Stimulated activated naive CD8-positive, alpha-beta T cell treated with anti-CD3 and anti-CD28 coated beads, Interleukin-15, Interleukin-2, amounts not matched to agents 100 U/mL and 50 U/mL, for 24 hours (primary cell): Measurements from ENCODE around the gene TCP11.
A peak's percentile ranks its signal among the peaks of the same experiment; 100 is the strongest.

Experiments
- ATAC-seq: fragments of 150-1000 bp; cut with Tn5 transposase; one replicate; pipeline ENCODE4 v1.10.0; 2021
- DNase-seq: peaks from one replicate; pipeline ENCODE4 v3.0.0; 2021

The TCP11 gene

DNA sequence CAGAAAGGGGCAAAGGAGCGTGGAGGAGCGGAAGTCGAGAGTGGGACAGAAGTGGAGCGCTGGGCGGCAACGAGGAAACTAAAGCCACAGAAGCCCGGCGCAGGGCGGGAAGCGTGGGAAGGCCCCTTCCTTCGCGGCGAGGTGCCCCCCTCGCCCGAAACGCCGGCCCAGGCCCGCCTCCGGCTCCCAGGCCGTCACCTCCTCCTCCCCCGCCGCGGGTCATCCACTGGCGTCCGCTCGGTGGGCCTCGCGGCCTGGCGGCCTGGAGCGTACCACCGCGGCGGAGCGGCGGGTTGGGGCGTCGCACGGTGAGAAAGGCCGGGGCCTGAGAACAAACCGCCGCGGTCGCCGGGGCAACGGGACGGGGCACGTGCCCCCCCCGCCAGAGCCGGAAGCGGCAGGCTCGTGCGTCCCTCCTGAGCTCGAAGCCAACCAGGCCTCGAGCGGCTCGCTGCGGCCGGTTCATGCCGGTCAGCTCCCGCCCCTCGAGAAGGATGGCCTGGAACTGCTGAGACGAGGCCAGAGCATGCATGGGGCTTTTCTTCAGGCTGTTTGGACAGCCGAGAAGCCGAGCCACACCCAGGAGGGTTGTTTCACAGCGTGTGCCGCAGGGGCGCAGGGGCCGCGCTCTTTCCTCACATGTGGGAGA is at the start of gene TCP11:
Gene TCP11, minus strand, starts transcription at position 333 of the 649 bp plus-strand sequence. CDS start 469 bp downstream, outside the sequence.
- peak; percentile 55 for ATAC-seq
- peak; percentile 56 for DNase-seq

DNA sequence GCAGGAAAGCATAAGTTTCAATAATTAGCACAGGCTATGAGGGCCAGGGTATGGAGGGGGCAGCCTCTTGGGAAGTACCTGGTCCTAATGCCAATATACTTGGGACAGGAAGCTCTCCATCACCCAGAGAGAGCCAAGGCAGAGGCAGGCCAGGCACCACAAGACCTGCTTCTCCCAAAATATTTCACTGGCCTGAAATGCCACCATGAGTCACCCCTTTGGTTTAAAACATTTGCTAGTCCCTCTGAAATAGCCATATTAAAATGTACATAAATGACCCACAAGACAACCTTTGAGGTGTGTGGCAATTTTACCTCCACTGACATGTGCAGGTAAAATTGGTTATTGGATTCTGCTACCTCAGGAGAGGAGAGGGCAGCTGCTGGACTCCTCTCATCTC is 49.2 kb upstream of the TCP11 start:
- no peak for DNase-seq
- ATAC-seq, result no peak

DNA sequence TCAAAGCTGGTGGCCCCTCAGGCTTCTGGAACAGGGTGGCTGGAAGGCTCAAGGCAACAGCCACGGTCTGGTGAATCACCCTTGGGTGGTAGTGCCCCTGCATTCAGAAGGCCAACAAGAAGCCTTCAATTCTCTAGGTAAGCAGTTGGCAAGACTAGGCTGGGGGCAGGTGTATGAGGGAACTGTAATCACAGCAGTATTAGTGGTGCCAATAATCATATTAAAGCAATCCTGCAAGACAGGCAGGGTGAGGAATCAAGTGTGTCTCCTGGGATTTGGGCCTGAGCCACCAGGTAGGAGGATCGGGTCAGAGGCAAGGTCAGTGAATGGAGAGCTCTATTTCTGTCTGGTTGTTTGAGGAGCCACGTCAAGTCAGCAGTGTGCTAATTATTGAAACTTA is 47.7 kb upstream of the TCP11 start:
- DNase-seq, result no peak
- no peak for ATAC-seq

DNA sequence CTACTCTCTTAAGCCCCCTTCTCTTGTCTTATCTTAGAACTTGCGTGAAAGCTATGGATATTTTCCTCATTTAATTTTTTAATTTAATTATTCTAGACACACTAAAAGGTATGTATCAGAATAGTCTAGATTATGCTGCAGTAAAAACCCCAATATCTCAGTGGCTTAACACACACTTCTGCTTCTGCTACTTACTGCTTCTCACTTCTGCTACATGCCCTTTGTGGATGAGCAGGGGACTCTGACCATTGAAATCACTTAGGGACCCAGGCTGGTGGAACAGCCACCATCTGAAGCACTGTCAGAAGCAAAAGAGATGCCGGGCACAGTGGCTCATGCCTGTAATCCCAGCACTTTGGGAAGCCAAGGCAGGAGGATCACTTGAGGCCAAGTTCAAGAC is 45.4 kb upstream of the TCP11 start:
- ATAC-seq, result no peak

DNA sequence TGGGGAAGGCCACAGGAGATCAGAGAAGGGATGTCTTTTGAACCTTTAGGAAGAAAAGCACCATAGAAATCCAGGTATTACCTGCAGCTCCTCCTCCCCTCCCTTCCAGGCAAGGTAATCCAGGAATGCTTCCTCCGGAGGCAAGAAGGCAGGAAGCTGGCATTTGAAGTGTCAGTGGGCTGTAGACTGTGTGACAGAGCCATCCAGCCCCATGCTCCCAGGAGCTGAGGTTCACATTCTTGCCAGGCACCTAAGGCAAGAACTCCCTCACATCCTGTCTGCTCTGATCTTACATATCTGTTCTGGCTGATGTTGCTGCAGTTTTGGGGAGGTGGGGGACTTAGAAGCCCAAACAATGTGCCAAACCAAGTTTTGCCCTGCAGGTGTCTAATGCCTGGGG is 44.8 kb upstream of the TCP11 start:
- ATAC-seq (no peak), DNase-seq (no peak)

More for the DNA sequence above, 45.4 kb upstream of the TCP11 start:
- DNase-seq, result no peak

DNA sequence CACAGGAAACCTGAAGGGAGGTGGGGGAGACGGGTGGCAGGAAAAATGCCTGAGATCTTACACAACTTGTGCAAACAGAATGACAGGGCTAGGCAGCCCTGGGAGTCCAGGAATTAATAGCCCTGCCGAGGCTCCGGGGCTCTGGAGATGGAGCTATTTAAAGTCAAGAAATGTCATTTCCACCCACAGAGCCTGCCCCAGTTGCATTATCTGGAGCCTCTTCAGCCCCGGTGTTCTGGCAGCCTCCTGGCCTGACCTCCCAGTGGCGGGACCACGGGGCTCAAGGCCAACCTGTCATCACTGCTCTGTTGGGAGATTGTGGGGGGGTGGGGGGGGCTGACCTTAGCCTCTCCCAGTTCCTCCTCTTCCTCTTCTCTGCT is 44.2 kb upstream of the TCP11 start:
- no peak for DNase-seq
- no peak for ATAC-seq

DNA sequence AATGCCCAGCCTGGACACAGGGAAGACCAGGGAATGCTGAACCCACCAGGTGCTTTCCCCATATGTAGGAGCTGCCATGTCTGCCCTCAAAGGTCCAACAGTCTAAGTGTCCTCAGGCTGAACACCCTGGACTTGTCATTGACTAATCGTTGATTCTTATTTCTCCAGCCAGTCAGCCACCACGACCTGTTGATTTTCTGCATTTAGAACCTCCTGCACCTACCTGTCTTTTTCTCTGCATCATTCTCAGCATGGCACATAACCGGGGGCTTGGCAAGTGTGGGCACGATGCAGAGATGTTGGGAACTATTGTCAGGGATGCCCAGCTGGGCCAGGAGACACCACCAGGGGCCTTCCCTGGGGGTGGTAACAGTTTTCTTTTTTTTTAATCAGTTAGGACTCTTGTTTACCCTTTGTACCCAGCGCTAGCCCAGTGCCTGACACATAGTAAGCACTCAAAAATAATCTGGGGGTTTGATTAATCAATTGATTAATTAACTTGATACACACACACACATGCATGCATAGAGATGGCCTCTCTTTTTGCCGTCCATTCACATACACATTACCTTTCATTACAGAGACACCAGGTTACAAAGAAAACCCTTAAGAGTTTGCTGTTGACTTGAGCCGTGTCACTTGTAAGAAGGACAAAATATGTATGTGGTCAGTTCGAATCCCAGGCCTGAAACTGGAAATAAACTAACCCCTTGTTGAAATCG is 43.6 kb upstream of the TCP11 start:
- ATAC-seq (no peak), DNase-seq (no peak)

DNA sequence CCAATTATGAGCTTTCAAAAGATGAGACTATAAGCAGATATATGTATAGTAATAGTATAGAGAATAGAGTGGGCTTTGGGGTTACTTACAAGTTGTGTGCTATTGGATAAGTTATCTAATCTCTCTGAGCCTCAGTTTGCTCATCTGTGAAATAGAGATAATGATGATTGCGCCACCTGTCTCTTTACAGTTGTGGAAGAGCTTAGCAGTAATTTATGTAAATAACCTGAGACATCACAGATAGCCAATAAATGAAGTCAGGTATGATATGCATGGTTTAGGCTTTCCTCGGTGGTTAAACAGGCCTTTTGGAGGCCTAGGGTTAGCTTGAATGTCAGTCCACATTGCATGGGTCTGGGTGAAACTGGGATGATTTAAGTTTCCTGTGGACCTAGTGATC is 42.8 kb upstream of the TCP11 start:
- ATAC-seq (no peak), DNase-seq (no peak)

DNA sequence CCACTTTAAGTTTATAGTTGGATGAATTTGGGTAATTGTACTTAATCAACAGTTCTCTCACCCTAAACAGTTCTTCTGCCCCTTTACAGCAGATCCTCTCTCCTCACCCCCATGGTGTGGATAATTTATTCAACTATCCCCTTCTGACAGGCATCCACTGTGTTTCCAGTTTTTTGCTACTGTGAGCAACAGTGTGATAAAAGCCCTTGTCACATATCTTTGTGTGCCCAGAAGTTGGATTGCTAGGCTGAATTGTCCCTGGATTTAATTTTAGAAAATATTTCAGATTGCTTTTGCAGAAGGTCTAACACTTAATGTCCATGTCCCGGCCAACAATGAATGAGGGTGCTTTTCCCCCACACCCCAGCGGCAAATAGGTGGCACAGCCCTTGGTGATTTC is 42.1 kb upstream of the TCP11 start:
- DNase-seq (no peak), ATAC-seq (no peak)

DNA sequence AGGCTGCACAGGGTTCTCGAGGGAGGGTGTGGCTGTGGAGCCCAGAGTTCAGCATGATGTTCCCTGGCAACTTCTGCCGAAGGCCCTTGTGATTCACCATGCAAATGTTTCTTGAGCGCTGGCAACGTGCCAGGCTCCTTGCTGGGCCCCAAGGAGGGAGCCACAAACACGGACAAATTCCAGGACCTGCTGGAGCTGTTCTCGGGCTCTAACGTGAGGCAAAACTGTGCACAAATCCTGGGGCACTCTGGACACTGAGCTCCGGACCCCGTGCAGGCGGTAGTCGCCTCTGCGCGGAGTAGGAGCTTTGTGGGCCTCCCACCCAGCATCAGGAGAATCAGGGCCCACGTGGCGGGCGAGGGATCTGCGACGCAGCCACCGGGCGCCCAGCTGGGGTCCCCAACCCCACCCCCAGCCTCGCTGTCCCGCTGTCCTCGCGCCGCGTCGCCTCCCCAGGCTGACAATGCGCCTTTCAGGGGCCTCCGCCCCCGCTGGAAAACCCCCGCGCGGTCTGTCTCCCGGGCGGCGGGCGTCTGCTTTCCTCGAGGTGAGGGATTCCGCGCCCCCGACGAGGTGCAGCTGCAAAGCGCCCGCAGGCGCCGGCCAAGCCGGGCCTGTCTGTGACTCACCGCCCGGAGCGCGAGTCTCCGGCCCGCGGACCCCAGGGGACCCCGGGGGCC is 40.9 kb upstream of the TCP11 start:
- no peak for DNase-seq
- no peak for ATAC-seq

DNA sequence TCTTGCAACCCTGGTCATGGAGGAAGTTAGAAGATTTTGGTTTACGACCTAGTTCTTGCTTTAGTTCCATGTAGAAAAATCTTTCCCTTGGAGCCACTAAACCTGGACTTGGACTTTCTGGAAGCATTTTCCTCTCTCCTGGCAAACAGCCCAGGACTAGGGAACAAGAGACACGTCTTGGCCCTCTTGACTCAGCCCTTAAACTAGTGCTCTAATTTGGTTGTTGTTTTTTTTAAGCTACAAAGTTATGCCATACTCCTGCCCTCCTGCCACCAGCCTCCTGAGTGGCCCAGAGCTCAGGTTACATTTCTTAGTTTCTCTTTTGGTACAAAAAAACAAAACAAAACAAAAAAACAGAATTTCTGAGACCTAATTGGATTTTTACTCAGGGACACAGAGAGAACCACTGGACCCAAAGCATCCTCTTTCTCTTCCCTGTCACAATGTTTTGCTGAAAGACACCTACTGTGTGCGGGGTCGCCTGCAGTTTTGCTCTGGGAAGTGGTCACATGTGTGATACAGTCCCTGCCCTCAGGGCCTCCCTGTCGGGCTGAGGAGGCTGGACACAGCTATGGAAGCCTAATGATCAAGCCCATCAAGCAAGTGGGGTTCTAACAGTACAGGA is 40.3 kb upstream of the TCP11 start:
- ATAC-seq (no peak), DNase-seq (no peak)

DNA sequence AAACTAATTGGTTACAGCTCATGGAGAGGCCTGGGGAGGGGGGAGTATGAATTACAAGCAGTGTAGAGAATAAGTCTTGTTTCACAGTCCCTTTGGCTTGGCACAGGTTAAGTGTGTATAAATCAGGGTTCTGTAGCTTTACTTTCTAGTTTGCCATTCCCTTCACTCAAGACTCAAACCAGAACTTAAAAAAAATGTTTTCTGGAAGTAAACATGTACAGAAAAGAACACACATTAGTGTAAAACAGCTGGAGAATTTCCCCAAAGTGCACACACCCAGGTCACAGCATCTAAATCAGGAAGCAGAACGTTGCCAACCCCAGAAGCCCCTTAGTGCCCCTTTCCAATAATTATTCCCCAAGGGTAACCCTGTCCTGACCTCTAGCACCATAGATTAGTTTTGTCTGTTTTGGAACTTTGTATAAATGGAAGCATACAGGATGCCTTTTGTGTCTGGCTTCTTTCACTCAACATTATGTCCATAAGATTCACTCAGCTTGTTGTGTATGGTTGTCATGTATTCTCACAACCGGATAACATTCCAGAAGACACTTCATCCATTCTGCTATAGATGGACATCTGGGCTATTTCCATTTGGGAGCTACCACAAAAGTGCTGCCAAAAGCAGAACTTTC is 38.9 kb upstream of the TCP11 start:
- DNase-seq, result no peak
- ATAC-seq, result no peak

DNA sequence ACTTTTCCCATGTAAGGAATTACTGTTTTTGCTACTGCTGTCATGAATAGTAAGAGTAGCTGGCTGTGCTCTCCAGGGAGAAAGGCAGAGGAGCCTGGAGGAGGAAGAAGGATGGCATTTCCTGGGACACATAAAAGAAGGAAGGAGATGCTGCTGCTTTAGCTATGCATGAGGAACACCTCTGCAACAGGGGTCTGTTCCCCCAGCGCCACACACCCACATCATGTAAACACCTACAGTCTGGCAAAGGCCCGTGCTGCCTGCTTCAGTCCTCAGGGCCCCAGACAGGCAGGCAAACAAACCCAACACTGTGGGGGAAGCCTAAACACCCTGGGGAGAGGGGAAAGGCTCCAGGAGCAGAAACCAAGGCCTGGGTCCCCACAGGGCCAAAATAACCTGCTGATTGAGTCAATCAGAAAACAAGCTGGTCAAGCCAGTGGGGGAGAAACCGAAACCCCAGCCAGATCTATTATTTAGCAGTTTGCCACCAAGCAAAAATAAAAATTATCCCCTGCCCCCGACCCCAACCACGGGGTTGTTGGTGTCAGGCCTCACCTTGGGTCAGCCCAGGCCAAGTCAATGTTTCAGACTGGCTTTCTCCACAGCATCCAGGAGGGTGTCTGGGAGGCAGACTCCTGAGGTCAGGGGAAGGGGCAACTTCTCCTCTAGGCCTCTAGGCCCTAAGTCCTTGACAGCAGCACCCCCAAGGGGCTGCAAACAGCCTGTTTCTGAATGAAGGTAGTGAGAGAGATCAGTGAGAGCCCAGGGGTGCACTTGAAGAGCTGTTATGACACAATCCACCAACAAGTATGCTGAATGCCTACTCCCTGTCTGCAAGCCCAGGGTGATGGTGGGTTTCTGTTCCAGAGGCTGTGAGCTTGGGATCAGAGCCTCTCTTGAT is 38.0 kb upstream of the TCP11 start:
- ATAC-seq (no peak), DNase-seq (no peak)

DNA sequence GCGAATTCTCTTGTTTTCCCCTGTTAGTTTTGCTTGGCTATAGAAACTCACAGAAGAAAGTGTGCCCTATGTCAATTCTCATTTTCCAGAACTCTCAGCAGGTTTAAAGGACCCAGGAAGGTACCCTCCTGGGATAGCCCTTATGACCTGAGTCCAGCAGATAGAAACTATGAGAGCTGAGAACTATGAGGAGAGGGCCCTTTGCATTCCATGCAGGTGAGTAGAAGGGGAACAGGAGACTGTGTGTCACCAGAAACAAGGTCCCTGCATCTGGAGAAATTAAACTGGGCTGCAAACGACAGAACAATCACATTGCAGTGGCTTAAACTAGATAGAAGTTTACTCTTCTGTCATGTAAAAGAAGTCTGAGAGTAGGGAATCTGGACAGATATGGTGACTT is 36.9 kb upstream of the TCP11 start:
- ATAC-seq (no peak), DNase-seq (no peak)

DNA sequence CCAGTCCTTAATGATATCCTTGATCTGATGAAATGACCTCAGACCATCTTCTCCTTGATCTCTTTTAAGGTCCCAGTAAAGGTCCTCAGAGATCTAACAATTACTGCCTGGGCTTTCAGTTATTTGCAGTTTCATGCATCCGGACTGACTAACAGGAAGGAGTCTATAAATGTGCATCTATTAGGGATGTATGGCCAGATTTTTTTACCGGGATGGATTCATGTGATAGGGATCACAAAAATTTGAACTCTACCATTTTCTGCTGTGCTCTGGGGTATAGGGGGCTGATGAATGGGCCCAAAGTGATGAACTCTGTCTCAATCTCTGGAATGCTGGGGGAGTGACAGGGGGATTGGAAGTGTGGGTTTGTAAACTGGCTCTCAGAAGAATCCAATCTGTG is 36.5 kb upstream of the TCP11 start:
- ATAC-seq (no peak), DNase-seq (no peak)

DNA sequence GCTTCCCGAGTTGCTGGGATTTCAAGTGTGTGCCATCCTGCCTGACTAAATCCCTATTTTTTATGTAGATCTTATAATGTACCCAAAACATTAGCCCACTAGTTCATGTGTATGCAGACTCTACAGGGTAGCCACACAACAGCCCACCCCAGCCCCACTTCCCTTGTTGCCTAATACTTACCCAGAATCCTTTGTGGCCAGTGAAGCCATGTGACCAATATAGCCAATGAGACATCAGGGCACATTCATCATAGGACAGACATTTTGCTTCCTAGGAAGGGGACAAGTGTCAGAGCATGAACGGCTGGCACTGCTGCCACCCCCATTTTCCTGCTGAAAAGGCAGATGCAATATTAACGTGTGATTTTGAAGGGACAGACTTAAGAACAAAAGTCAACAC is 36.0 kb upstream of the TCP11 start:
- ATAC-seq (no peak), DNase-seq (no peak)

DNA sequence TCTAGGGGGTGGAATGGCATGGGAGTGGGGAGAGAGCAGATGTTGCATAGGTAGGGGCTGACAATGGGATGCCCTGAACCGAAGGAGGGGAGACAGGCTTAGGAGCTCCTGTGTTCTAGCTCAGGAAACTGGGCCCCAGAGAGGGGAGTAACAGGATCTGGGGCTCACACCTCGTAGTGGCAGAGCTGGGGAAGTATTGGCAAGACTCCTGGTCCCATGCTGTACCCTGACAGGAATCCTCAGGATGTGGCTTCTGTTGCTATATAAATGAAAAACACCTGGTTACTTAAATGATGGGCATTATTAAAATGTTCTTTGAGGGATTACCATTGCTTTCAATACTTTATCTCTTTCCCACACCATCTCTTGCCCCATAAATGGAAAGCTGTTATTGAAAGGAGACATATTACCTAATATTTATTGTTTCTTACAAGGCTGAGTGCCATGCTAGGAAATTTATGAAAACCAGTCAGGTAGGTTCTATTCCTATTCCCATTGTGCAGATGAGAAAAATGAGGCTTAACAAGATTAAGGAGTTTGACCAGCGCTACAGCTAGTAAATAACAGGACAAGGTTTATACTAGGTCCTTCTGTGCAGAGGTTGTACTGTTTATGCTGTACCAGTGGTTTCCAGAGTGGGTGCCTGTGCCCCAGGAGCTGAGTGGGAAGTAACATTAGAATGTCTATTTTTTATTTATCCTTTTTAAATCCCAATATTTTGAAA is 35.3 kb upstream of the TCP11 start:
- DNase-seq, result no peak
- no peak for ATAC-seq

DNA sequence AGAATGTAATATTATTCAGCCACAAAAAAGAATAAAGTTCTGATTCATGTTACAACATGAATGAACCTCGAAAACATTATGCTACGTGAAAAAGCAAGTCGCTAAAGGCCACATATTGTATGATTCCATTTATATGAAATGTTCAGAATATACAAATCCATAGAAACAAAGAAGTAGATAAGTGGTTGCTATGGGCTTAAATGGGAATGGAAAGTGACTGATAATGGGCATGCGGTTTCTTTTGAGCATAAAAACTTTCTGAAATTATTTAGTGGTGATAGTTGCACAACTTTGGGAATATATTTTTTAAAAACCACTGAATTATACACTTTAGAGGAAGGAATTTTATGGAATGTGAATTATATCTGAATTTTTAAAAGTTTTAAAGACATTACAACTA is 33.4 kb upstream of the TCP11 start:
- no peak for ATAC-seq
- DNase-seq, result no peak

DNA sequence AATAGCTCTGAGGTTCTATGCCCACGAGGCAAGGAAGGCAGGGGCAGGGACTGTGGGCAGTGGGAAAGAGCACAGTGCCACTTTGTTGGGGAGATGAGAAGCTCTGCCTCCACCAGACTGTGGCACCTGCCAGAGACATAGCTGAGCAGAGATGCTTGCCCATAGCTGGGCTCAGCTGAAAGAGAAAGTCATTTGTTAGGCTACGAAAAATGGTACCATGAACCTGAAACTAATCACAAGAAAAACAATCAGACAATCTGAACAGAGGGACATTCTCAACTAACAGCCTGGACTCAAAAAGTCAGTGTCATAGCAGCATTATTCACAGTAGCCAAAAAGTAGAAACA is 32.9 kb upstream of the TCP11 start:
- no peak for ATAC-seq

DNA sequence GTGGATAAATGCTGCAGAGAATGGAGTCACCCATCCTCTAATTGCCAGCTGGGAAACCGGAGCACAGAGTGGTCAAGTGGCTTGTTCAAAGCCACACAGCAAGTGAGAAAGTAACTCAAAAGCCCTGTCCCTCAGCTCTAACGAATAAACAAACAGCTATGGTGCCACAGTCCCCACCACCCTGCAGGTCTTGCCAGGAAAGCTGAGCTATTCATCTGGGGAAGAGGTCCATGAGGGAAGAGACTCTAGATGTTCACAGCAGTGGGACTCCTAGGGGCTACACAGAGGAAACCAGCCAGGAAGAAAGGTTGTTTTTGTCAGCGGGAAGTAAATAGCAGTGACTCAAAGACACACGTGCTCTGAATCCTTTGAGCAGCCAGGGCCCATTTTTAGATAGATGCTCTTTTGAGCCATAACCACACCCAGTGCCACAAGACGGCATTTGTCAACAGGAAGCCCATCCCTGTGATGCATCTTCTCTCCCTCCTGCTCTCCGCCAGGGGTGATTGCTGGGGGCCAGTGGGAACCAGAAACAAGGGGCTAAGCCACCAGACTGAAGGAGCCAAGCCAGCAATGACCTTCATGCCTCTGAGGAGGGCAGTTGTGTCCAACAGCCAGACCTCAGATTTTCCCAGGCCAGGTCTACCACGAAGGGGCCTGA is 32.4 kb upstream of the TCP11 start:
- DNase-seq (no peak), ATAC-seq (no peak)

More for the DNA sequence above, 32.9 kb upstream of the TCP11 start:
- no peak for DNase-seq
